Measurements from ENCODE around the gene FHIP1A.

FHIP1A gene

GRCh38 chr4:151417766-151418376, 8.9 kb downstream of the FHIP1A start:
- TF ChIP-seq CTCF (IDR thresholded peaks at IDR 0.05; ENCODE audit: insufficient read depth, low read depth, low read length, missing control alignments): no peak
- DNase-seq (ENCODE audit: low read depth): peak; percentile 66
- H3K4me3 ChIP-seq (ENCODE audit: low read length): no peak overlapping the region

DNA sequence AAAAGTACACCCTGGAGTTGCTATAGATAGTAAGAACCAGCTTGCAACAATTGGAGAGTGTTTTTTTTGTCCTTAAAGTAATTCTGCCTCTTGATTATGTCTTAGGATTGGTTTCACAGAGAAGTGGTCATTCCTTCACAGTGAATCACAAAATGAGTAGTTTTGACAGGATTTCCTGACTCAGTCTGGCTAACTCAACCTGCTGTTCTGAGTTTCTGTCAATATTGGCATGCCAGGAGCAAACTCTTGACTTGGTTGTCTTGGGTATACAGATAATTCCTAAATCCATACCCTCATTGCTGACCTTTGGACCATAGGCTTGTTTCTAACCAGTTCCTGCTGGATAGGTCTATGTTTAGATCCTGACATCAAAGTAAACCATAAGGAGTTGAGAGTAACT, 9.4 kb downstream of the FHIP1A start:
- no peak overlapping the region for H3K4me3 ChIP-seq (ENCODE audit: low read length)
- peak; percentile 94 for DNase-seq (ENCODE audit: low read depth)
- TF ChIP-seq CTCF (IDR thresholded peaks at IDR 0.05; ENCODE audit: insufficient read depth, low read depth, low read length, missing control alignments): no peak

- DNase-seq (ENCODE audit: low read depth): peak; percentile 73
- H3K4me3 ChIP-seq (ENCODE audit: low read length): no peak overlapping the region
- no peak for TF ChIP-seq CTCF (IDR thresholded peaks at IDR 0.05; ENCODE audit: insufficient read depth, low read depth, low read length, missing control alignments)
These were observed 9.9 kb downstream of the FHIP1A start for GRCh38 chr4:151418856-151419255.

- no peak for DNase-seq (ENCODE audit: low read depth)
- H3K4me3 ChIP-seq (ENCODE audit: low read length): no peak overlapping the region
- TF ChIP-seq CTCF (IDR thresholded peaks at IDR 0.05; ENCODE audit: insufficient read depth, low read depth, low read length, missing control alignments): no peak
These were observed 11.4 kb downstream of the FHIP1A start for GRCh38 chr4:151420250-151420807.

GRCh38 chr4:151422854-151423253, 13.9 kb downstream of the FHIP1A start:
- H3K4me3 ChIP-seq (ENCODE audit: low read length): no peak overlapping the region
- no peak for TF ChIP-seq CTCF (IDR thresholded peaks at IDR 0.05; ENCODE audit: insufficient read depth, low read depth, low read length, missing control alignments)
- no peak for DNase-seq (ENCODE audit: low read depth)

GRCh38 chr4:151426513-151426912, 17.5 kb downstream of the FHIP1A start:
- DNase-seq (ENCODE audit: low read depth): no peak
- no peak overlapping the region for H3K4me3 ChIP-seq (ENCODE audit: low read length)
- TF ChIP-seq CTCF (IDR thresholded peaks at IDR 0.05; ENCODE audit: insufficient read depth, low read depth, low read length, missing control alignments): no peak

DNA sequence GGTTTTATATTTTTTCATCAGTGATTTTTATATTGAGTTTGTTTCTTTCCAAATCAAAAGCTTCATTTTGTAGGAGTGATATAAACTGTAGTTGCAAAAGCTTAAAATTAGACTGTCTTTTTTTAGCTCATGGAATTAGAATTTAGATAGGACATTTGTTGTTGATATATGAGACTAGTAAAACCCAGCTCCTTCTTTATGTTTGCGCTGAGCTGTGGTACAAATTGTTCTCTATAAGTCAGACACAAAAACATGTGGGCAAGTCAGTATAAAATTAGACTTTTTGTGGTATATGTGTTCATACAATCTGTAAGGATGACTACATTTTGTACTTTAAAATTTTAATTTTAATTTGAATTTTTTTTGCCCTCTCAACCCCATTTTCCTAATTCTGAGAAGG, 18.3 kb downstream of the FHIP1A start:
- H3K4me3 ChIP-seq (ENCODE audit: low read length): no peak overlapping the region
- DNase-seq (ENCODE audit: low read depth): no peak
- no peak for TF ChIP-seq CTCF (IDR thresholded peaks at IDR 0.05; ENCODE audit: insufficient read depth, low read depth, low read length, missing control alignments)

Measured in epithelial cell of esophagus (primary cell).